Measurements from ENCODE around the gene DMXL1.
"Not testable (repeated sequence)": the region's sequence is repeated elsewhere in the genome, so short reads cannot be mapped to it uniquely, and the experiment has no call there.

DMXL1 gene

GRCh38 chr5:119131530-119132304 is 60.8 kb downstream of the DMXL1 start:
- DNase-seq (ENCODE audit: low read depth in 2 of 2): no peak

- DNase-seq (ENCODE audit: low read depth in 2 of 2): not testable (repeated sequence)
Observed at GRCh38 chr5:119135743-119136142, 64.9 kb downstream of the DMXL1 start.

- DNase-seq (ENCODE audit: low read depth in 2 of 2): no peak
Observed at GRCh38 chr5:119136666-119137318, 65.9 kb downstream of the DMXL1 start.

DNA sequence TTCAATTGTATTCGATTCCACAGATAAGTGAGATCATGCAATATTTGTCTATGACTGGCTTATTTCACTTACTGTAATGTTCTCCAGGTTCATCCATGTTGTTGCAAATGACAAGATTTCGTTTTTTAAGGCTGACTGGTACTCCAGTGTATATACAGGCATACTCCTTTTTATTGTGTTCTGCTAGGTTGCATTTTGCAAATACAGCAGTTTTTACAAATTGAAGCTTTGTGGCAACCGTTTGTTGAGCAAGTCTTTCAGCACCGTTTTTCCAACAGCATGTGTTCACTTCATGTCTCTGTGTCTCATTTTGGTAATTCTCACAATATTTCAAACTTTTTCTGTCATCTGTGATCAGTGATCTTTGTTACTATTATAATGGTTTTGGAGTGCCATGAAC is 82.7 kb downstream of the DMXL1 start:
- no peak for DNase-seq (ENCODE audit: low read depth in 2 of 2)

DNA sequence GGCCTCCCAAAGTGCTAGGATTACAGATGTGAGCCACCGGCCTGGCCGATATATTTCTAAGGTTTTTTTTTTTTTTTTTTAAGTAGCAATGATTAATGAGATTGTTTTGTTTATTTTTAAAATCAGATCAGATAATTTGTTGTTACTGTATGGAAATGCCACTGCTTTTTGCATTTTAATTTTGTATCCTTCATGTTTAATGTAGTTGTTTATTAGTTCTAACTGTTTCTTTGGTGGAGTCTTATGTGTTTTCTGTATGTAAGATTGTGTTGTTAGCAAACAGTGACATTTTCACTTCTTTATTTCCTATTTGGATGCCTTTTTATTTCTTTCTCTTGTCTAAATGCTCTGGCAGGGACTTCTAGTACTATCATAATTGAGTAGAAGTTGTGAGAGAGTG is 87.3 kb downstream of the DMXL1 start:
- DNase-seq (ENCODE audit: low read depth in 2 of 2): no peak

- no peak for DNase-seq (ENCODE audit: low read depth in 2 of 2)
Observed at GRCh38 chr5:119161430-119161829, 90.5 kb downstream of the DMXL1 start.

GRCh38 chr5:119166026-119166425 is 95.1 kb downstream of the DMXL1 start:
- no peak for DNase-seq (ENCODE audit: low read depth in 2 of 2)

- no peak for DNase-seq (ENCODE audit: low read depth in 2 of 2)
Observed at GRCh38 chr5:119168401-119168800, 97.5 kb downstream of the DMXL1 start.

GRCh38 chr5:119171686-119172085 is 100.8 kb downstream of the DMXL1 start:
- no peak for DNase-seq (ENCODE audit: low read depth in 2 of 2)

- no peak for DNase-seq (ENCODE audit: low read depth in 2 of 2)
Observed at GRCh38 chr5:119174578-119175163, 103.8 kb downstream of the DMXL1 start.

DNA sequence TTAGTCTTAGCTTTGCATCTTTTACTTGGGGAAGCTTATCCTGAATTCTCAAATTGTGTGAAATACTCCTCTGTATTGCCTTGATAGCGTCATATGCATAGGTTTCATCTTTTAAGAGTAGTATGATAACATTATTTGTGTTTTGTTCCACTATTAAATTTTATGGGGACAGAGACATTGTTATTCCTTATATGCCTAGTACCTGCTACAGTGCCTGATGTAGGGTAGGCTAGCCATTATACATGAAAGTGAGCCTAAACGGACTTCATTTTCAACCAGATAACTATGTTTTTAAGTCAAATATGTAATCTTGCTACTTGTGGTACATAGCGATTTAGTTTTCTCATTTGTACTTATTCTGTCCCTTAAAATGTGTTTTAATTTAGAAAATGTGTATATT is 105.9 kb downstream of the DMXL1 start:
- DNase-seq (ENCODE audit: low read depth in 2 of 2): no peak

GRCh38 chr5:119177226-119177625 is 106.3 kb downstream of the DMXL1 start:
- DNase-seq (ENCODE audit: low read depth in 2 of 2): no peak

DNA sequence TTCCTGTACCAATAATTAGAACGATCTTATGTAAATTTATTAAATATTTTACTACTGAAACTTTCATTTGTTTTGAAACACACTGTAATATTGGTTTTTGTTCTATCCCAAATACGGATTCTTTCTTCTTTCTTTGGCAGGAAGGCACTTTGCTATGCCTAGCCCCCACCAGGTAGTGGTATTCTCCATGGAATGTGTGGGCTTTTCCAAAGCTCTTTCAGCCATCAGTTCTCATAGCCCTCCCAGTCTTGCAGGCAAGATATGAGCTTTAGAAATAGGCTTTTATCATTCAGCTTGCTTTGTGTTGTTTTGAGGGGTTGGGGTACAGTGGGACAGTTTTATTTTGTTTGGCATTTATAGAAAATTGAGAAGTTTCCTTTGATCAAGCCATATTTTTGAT is 107.5 kb downstream of the DMXL1 start:
- DNase-seq (ENCODE audit: low read depth in 2 of 2): no peak

GRCh38 chr5:119179857-119180641 is 109.2 kb downstream of the DMXL1 start:
- DNase-seq (ENCODE audit: low read depth in 2 of 2): no peak

DNA sequence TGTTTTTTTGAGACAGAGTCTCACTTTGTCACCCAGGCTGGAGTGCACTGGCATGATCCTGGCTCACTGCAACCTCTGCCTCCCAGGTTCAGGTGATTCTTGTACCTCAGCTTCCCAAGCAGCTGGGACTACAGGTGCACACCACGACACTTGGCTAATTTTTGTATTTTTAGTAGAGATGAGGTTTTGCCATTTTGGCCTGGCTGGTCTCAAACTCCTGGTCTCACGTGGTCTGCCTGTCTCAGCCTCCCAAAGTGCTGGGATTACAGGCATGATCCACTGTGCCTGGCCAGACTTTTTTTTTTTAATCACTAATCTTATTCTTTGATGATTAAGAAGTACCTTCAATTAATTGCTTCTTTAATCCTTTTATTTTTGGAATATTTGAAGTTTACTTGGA is 114.6 kb downstream of the DMXL1 start:
- not testable (repeated sequence) for DNase-seq (ENCODE audit: low read depth in 2 of 2)

- DNase-seq (ENCODE audit: low read depth in 2 of 2): no peak
Observed at GRCh38 chr5:119187776-119188529, 117.1 kb downstream of the DMXL1 start.

DNA sequence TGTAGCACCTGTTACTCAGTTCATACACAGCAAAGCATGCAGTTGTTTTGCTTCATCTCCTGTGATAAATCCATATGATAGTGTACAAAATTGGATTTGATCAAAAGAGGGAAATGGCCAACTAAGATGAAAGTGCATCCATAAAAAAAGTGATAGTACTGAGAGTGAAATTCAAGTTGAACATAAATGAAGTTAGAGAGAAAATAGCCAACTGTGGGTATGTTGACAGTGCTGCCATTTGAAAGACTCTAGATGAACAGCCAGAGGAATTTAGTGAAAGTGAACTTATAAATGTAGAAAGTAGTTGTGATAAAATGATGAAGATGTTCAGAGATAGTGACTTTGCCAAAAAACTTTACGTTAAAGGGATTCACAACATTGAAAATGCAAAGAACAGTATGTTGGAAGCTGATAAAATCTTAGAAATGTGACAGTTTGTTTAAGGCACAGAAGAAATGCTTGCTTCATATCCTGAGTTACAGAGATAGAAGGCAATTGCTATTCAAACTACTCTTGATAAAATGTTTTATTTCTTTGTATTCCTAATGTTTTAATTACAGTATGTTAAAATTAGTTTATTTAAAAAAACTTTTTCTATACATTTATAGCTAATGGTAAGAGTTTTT is 119.7 kb downstream of the DMXL1 start:
- no peak for DNase-seq (ENCODE audit: low read depth in 2 of 2)

GRCh38 chr5:119191944-119192343 is 121.1 kb downstream of the DMXL1 start:
- no peak for DNase-seq (ENCODE audit: low read depth in 2 of 2)

DNA sequence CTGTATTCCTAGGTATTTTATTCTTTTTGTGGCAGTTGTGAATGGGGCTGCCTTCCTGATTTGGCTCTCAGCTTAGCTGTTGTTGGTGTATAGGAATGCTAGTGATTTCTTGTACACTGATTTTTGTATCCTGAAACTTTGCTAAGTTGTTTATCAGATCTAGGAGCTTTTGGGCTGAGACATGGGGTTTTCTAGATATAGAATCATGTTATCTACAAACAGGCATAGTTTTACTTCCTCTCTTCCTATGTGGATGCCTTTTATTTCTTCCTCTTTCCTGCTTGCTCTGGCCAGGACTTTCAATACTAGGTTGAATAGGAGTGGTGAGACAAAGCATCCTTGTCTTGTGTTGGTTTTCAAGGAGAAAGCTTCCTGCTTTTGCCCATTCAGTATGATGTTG is 129.9 kb downstream of the DMXL1 start:
- no peak for DNase-seq (ENCODE audit: low read depth in 2 of 2)

- no peak for DNase-seq (ENCODE audit: low read depth in 2 of 2)
Observed at GRCh38 chr5:119207105-119207504, 136.2 kb downstream of the DMXL1 start.

- no peak for DNase-seq (ENCODE audit: low read depth in 2 of 2)
Observed at GRCh38 chr5:119212026-119212425, 141.1 kb downstream of the DMXL1 start.

Measured in stimulated activated CD4-positive, alpha-beta T cell treated with anti-CD3 and anti-CD28 coated beads, Interleukin-15, amount 100 ng/mL, for 48 hours (primary cell).